Karpas-422 (cell line): ENCODE data around the gene MEDAG. TPM values are rescaled to one million over a fixed set of nuclear protein-coding genes. Genes with fewer than 3 reads are reported as not detected.

ENCODE experiments used
- DNase-seq: peaks from one replicate; pipeline ENCODE4 v3.0.0-alpha.2; 2015
- H2AFZ ChIP-seq: fragments of 200-600 bp; sonication (generic); 2 replicates; pipeline ENCODE4 v1.6.1; 2014; ENCODE audit warnings: antibody characterized with exemption, low read length, mixed read lengths
- H3K27ac ChIP-seq: fragments of 200-600 bp; sonication (generic); 2 replicates; pipeline ENCODE4 v1.5.1; 2014; ENCODE audit warnings: mild to moderate bottlenecking, low read length, moderate library complexity
- H3K27me3 ChIP-seq: fragments of 200-600 bp; sonication (generic); 2 replicates; pipeline ENCODE4 v1.6.1; 2014; ENCODE audit warnings: low read length, mixed read lengths
- H3K36me3 ChIP-seq: fragments of 200-600 bp; sonication (generic); 2 replicates; pipeline ENCODE4 v1.6.1; 2014; ENCODE audit warnings: low read length, mixed read lengths; ENCODE audit not compliant: insufficient read depth
- H3K4me1 ChIP-seq: fragments of 200-600 bp; sonication (generic); 2 replicates; pipeline ENCODE4 v1.6.1; 2014; ENCODE audit warnings: mild to moderate bottlenecking, low read length, mixed read lengths
- H3K4me2 ChIP-seq: fragments of 200-600 bp; sonication (generic); 2 replicates; pipeline ENCODE4 v1.6.1; 2014; ENCODE audit warnings: low read length, low read depth, mild to moderate bottlenecking; ENCODE audit not compliant: poor library complexity, severe bottlenecking
- H3K4me3 ChIP-seq: fragments of 200-600 bp; sonication (generic); 2 replicates; pipeline ENCODE4 v1.5.1; 2014; ENCODE audit warnings: mild to moderate bottlenecking, antibody characterized with exemption, low read length, mixed read lengths
- H3K79me2 ChIP-seq: fragments of 200-600 bp; sonication (generic); 2 replicates; pipeline ENCODE4 v1.6.1; 2014; ENCODE audit warnings: mild to moderate bottlenecking, low read length, mixed read lengths
- H3K9ac ChIP-seq: fragments of 200-600 bp; sonication (generic); 2 replicates; pipeline ENCODE4 v1.6.0; 2014; ENCODE audit warnings: low read length
- H3K9me2 ChIP-seq: fragments of 200-600 bp; sonication (generic), shearing (Covaris generic); replicated peaks from 2 replicates; pipeline ENCODE4 v1.6.0; 2014; ENCODE audit warnings: mild to moderate bottlenecking, low read length, moderate library complexity; ENCODE audit not compliant: insufficient read depth
- H3K9me3 ChIP-seq: fragments of 300-700, 200-600 bp; sonication (generic); 2 replicates; pipeline ENCODE4 v1.6.1; 2014; ENCODE audit warnings: low read length, mixed read lengths
- H4K20me1 ChIP-seq: fragments of 200-600 bp; sonication (generic); 2 replicates; pipeline ENCODE4 v1.6.1; 2014; ENCODE audit warnings: mild to moderate bottlenecking, antibody characterized with exemption, low read length, low read depth; ENCODE audit not compliant: insufficient read depth
- total RNA-seq: library from RNA; depleted of rRNA; stranded (reverse); fragments of >200 nt; shearing (Covaris generic); gene quantifications from 2 replicates; pipeline ENCODE4 v1.2.3, GENCODE V29; 2014; ENCODE audit warnings: low replicate concordance

MEDAG gene
- total RNA-seq, 1 experiment from 2014 or later = not detected

DNA sequence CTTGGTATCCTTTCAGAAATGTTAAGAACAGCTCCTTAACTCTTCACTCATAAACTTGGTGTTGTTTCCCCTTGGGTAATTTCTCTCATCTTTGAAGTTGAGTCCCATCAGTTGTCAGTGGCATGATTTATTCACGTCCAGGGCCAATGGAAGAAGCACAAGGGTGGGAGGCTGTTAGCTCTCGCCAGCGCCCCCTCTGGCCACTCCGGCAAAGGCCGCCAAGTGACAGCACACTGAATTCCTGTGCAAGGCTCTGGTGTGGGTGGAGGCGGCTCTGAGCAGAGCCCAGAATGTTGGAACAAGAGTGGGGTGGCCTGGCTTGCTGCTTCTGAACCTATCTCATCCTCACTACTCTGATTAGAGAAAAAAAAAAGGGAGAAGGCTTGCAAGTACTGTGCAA, 13.1 kb upstream of the MEDAG start:
- Histone ChIP-seq H4K20me1 (no peaks in the 10 kb centered on the region), H3K9me2 (no peaks in the 10 kb centered on the region), H3K4me3 (no peak overlapping the region), H3K9ac (no peak overlapping the region), H3K79me2 (no peaks in the 10 kb centered on the region), H3K27ac (no peak overlapping the region), H3K4me2 (no peak overlapping the region), H3K36me3 (no peaks in the 10 kb centered on the region), H3K27me3 (0 out of 2 replicates have a peak, but pooled peaks cover 3% of the 10 kb centered on the region), H3K4me1 (no peaks in the 10 kb centered on the region), H3K9me3 (no peaks in the 10 kb centered on the region; the same call in 1 of the 2 replicates), H2AFZ (no peak overlapping the region)
- peak; percentile 78 for DNase-seq

DNA sequence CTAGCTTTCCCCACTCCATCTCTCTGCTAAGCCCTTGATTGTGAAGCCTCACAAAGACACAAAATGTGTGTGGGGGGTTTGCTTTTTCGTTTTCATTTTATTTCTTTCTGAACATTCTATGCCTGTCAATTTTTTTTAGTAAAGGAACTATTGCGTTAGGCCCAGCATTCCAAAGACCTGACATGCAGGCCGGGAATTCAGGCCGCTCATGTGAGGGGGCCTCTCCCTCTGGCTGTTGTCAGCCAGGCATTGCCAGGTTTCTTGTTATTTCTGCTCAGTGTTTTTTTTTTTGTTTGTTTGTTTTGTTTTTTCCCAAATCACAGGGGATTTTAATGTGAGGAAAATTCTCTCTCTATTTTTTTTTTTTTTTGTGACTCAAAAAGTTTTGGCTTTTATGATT, 10.3 kb upstream of the MEDAG start:
- Histone ChIP-seq H3K9ac (no peak overlapping the region), H3K27ac (no peak overlapping the region), H3K9me3 (no peaks in the 10 kb centered on the region), H3K4me3 (no peak overlapping the region), H2AFZ (no peak overlapping the region), H3K79me2 (no peaks in the 10 kb centered on the region), H3K9me2 (no peaks in the 10 kb centered on the region), H3K27me3 (no peaks in the 10 kb centered on the region), H4K20me1 (no peaks in the 10 kb centered on the region), H3K4me2 (no peak overlapping the region), H3K36me3 (no peaks in the 10 kb centered on the region), H3K4me1 (no peaks in the 10 kb centered on the region)
- no peak for DNase-seq

DNA sequence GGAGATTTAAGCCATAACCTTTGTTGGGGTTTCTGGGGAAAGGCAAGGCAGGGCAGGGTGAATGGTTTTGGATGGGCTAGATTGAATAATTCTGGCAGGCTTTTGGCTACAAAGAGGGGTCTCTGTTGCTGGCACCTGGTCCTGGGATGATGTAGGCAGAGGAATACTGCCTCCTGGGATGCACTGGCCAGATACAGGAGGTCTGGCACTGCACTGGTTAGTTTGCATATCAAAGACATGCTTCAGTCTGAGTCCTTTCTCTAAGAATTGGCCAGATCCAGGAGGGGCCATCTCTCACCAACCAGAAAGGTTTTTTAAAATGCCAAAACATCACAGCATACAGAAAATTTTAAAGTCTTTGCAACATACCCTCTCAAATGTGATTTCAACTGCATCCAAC, 8.0 kb upstream of the MEDAG start:
- Histone ChIP-seq H3K27ac (no peak overlapping the region), H3K79me2 (no peaks in the 10 kb centered on the region), H3K9me3 (no peaks in the 10 kb centered on the region), H3K27me3 (no peaks in the 10 kb centered on the region), H3K4me3 (no peak overlapping the region), H3K4me2 (no peak overlapping the region), H3K9ac (no peak overlapping the region), H3K9me2 (no peaks in the 10 kb centered on the region), H3K4me1 (no peaks in the 10 kb centered on the region), H2AFZ (no peak overlapping the region), H4K20me1 (no peaks in the 10 kb centered on the region), H3K36me3 (no peaks in the 10 kb centered on the region)
- DNase-seq = no peak

DNA sequence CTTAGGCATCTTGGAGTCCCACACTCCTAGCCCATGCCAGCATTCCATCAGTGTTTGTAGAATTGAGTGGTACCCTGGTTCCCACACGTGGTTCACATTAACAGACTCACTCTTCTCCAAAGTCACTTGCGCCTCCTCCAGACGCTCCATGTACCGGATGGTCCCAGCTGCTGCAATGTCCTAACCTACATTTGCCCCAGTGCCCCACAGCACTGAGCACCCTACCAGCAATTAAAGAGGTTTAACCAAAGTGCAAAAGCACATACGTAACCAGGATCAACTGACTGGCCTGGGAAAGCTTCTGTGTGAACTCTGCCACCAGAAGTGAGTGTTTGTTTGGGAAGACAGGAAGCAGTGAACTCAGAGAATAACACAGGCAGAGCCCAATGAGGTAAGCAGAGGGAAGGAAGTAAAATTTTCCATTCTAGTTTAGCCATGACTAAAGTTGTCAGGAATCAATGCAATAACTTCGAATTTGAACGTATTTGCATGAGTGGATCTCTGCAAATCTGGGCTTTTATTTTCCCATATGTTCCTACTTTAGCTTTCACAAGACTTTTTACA, 7.3 kb upstream of the MEDAG start:
- Histone ChIP-seq H3K4me1 (no peaks in the 10 kb centered on the region), H2AFZ (no peak overlapping the region), H3K27ac (no peak overlapping the region), H3K9ac (no peak overlapping the region), H4K20me1 (no peaks in the 10 kb centered on the region), H3K4me3 (no peak overlapping the region), H3K4me2 (no peak overlapping the region), H3K9me2 (no peaks in the 10 kb centered on the region), H3K9me3 (no peaks in the 10 kb centered on the region), H3K79me2 (no peaks in the 10 kb centered on the region), H3K36me3 (no peaks in the 10 kb centered on the region), H3K27me3 (no peaks in the 10 kb centered on the region)
- DNase-seq = no peak

GRCh38 chr13:30900436-30900835, 5.6 kb upstream of the MEDAG start:
- no peak overlapping the region for H2AFZ ChIP-seq
- H4K20me1 ChIP-seq = no peaks in the 10 kb centered on the region
- H3K9me2 ChIP-seq = no peaks in the 10 kb centered on the region
- no peak overlapping the region for H3K9ac ChIP-seq
- no peaks in the 10 kb centered on the region for H3K9me3 ChIP-seq
- no peak overlapping the region for H3K4me2 ChIP-seq
- no peak overlapping the region for H3K4me3 ChIP-seq
- no peaks in the 10 kb centered on the region for H3K36me3 ChIP-seq
- H3K27ac ChIP-seq = no peak overlapping the region
- no peak for DNase-seq
- H3K79me2 ChIP-seq = no peaks in the 10 kb centered on the region
- no peaks in the 10 kb centered on the region for H3K27me3 ChIP-seq
- H3K4me1 ChIP-seq = no peaks in the 10 kb centered on the region

DNA sequence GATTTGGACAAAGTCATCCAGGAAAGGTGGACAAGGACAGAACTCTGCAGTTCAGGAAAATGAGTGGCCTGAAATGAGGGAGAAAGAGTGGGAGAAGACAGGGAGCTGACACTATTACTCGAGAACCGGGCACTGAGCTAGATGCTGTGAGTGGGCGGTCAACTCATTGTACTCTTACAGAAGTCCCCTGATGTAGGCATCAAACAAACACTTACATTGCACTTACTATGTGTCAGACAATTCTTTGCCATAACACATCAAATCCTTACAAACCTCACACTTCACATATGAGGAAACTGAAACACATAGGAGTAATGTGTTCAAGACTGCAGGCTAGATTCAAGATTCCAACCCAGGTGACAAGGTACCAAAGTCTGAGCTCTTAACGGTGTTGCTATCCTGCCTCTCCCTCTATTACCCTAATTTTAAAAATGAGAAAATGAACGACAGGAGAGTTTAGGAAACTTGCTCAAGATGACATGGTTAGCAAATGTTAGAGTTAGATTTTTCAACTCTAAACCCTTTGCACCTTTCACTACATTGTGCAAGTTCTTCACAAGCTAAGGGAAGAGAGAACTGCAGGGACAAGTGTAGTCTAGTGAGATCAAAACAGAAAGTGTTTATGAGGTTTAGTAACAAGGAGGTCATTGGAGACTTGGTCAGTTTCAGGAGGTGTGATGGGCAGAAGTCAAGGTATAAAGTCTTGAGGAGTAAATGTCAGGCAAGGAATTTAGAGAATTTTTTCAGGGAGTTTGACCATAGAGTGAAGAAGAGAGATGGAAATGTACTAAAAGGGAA, 4.9 kb upstream of the MEDAG start:
- Histone ChIP-seq H3K27me3 (no peaks in the 10 kb centered on the region), H3K36me3 (no peaks in the 10 kb centered on the region), H3K27ac (no peak overlapping the region), H3K4me2 (no peak overlapping the region), H2AFZ (no peak overlapping the region), H4K20me1 (no peaks in the 10 kb centered on the region), H3K4me3 (no peak overlapping the region), H3K4me1 (no peaks in the 10 kb centered on the region), H3K9ac (no peak overlapping the region), H3K9me3 (no peaks in the 10 kb centered on the region), H3K79me2 (no peaks in the 10 kb centered on the region), H3K9me2 (no peaks in the 10 kb centered on the region)
- no peak for DNase-seq

DNA sequence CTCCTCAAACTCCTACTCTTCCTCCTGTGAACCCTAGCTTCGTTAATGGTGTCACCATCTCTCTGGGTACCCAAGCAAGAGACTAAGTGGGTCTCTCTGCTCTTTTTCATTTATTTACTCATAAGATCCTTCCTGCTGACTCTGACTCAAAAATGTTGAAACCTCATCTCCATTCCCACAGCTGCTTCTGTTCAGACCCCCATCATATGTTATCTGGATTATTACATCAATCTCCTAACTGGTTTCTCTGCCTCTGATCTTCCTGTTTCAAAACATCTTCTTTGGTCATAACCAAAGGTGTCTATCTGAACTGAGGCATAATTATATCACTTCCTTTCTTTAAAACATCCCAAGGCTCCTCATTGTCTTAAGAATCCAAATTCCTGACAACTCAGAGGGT, 2.0 kb upstream of the MEDAG start:
- no peak for DNase-seq
- no peak overlapping the region for H3K9ac ChIP-seq
- no peaks in the 10 kb centered on the region for H3K9me2 ChIP-seq
- no peak overlapping the region for H3K4me2 ChIP-seq
- H3K27me3 ChIP-seq = no peaks in the 10 kb centered on the region
- H3K4me3 ChIP-seq = no peak overlapping the region
- no peaks in the 10 kb centered on the region for H3K4me1 ChIP-seq
- H2AFZ ChIP-seq = no peak overlapping the region
- H3K9me3 ChIP-seq = no peaks in the 10 kb centered on the region
- no peaks in the 10 kb centered on the region for H3K79me2 ChIP-seq
- H3K27ac ChIP-seq = no peak overlapping the region
- H3K36me3 ChIP-seq = no peaks in the 10 kb centered on the region
- H4K20me1 ChIP-seq = no peaks in the 10 kb centered on the region

GRCh38 chr13:30906411-30907051, 460 bp downstream of the MEDAG start:
- no peaks in the 10 kb centered on the region for H3K9me2 ChIP-seq
- no peak overlapping the region for H3K4me2 ChIP-seq
- H3K79me2 ChIP-seq = no peaks in the 10 kb centered on the region
- DNase-seq = no peak
- no peaks in the 10 kb centered on the region for H3K27me3 ChIP-seq
- H3K9ac ChIP-seq = no peak overlapping the region
- H3K9me3 ChIP-seq = no peaks in the 10 kb centered on the region
- no peaks in the 10 kb centered on the region for H4K20me1 ChIP-seq
- H3K4me1 ChIP-seq = no peaks in the 10 kb centered on the region
- H3K36me3 ChIP-seq = no peaks in the 10 kb centered on the region
- H3K4me3 ChIP-seq = no peak overlapping the region
- H3K27ac ChIP-seq = no peak overlapping the region
- H2AFZ ChIP-seq = no peak overlapping the region
